Measurements from ENCODE around the gene NEK4. TPM values are rescaled to one million over a fixed set of nuclear protein-coding genes. Genes with fewer than 3 reads are reported as not detected.

NEK4 gene
- total RNA-seq, 1 experiment from 2014 or later = 33.8 TPM

DNA sequence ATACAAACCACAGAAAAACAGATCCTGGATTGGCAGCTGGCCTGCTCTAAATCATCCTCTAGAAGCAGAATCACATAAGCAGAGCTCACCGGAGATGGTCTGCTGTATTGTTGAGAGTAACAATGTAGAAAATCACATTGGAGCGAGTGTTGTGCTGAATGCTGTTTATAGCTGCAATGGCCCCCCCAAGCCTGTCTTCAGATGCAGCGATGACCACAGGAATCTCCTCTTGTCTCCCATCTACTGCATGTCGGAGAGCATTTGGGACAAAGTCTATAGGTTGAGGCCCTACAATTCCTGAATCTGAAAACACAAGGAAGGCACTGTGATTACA lies 73.1 kb downstream of the NEK4 start:
- CTCF ChIA-PET = interaction anchor here (0.5 kb wide), 1 partner anchor 12 kb away, joined by 3 read pairs; no protein-coding TSS in a partner anchor
- Mint-ChIP-seq H3K36me3 (ENCODE audit: insufficient read depth, unreplicated experiment) (peaks cover 47% of the 10 kb centered on the region), H3K9me3 (ENCODE audit: low read depth, unreplicated experiment) (no peaks in the 10 kb centered on the region), H3K4me1 (ENCODE audit: low read depth, unreplicated experiment) (peaks cover 10% of the 10 kb centered on the region), H3K4me3 (ENCODE audit: low read depth, unreplicated experiment) (no peak overlapping the region), H3K27ac (ENCODE audit: unreplicated experiment) (no peak overlapping the region), H3K27me3 (ENCODE audit: unreplicated experiment) (no peaks in the 10 kb centered on the region)
- TF ChIP-seq, protein P1, sequence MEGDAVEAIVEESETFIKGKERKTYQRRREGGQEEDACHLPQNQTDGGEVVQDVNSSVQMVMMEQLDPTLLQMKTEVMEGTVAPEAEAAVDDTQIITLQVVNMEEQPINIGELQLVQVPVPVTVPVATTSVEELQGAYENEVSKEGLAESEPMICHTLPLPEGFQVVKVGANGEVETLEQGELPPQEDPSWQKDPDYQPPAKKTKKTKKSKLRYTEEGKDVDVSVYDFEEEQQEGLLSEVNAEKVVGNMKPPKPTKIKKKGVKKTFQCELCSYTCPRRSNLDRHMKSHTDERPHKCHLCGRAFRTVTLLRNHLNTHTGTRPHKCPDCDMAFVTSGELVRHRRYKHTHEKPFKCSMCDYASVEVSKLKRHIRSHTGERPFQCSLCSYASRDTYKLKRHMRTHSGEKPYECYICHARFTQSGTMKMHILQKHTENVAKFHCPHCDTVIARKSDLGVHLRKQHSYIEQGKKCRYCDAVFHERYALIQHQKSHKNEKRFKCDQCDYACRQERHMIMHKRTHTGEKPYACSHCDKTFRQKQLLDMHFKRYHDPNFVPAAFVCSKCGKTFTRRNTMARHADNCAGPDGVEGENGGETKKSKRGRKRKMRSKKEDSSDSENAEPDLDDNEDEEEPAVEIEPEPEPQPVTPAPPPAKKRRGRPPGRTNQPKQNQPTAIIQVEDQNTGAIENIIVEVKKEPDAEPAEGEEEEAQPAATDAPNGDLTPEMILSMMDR (IDR thresholded peaks at IDR 0.05; ENCODE audit: unreplicated experiment) = no peak
- intact Hi-C loops (cut with micrococcal nuclease; ENCODE audit: unreplicated experiment) = no loop called here
- DNase-seq = no peak
- no TSS peak for BruUV-seq (replicated peaks)

DNA sequence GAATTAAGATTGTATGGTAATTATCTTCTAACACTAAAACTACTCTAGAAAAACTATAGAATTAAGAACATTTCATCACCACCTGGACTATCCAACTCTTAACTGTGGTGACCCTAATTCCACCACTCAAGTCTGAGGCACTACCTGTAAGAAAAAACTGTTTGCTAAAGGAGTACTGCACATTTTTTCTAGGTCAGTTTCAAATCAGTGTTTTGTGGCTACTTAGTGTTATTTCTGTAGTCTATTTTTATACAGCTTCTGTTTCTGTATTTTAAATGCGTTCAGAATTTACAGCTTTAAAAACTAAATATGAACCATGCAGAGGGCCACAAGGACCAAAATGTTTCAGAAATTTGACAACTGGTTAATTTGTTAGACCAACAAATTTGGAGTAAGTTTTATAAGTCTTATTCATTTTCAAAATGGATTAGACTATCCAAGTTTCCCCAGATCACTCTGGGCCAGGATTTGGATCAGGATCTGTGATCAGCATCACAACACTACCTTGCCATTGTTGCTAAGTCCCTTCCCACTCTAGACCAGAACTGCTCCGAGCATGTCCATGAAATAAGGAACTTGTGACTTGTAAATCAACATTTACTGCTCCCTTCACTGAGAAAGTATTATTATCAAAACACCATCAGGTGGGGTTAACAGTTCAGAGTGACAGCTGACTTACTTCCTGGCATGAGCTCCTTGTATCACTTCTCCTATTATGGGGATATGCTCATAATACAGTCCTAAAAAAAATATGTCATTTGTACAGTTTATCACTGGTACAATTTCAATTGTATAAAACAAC lies 73.7 kb downstream of the NEK4 start:
- peaks cover 10% of the 10 kb centered on the region for H3K4me1 Mint-ChIP-seq (ENCODE audit: low read depth, unreplicated experiment)
- DNase-seq = no peak
- H3K27ac Mint-ChIP-seq (ENCODE audit: unreplicated experiment) = no peak overlapping the region
- intact Hi-C loops (cut with micrococcal nuclease; ENCODE audit: unreplicated experiment) = no loop called here
- CTCF ChIA-PET = no interaction called here
- no TSS peak for BruUV-seq (replicated peaks)
- H3K36me3 Mint-ChIP-seq (ENCODE audit: insufficient read depth, unreplicated experiment) = peaks cover 52% of the 10 kb centered on the region
- H3K4me3 Mint-ChIP-seq (ENCODE audit: low read depth, unreplicated experiment) = no peak overlapping the region
- no peaks in the 10 kb centered on the region for H3K9me3 Mint-ChIP-seq (ENCODE audit: low read depth, unreplicated experiment)
- H3K27me3 Mint-ChIP-seq (ENCODE audit: unreplicated experiment) = no peaks in the 10 kb centered on the region
- TF ChIP-seq, protein P1 (IDR thresholded peaks at IDR 0.05; ENCODE audit: unreplicated experiment) = no peak

DNA sequence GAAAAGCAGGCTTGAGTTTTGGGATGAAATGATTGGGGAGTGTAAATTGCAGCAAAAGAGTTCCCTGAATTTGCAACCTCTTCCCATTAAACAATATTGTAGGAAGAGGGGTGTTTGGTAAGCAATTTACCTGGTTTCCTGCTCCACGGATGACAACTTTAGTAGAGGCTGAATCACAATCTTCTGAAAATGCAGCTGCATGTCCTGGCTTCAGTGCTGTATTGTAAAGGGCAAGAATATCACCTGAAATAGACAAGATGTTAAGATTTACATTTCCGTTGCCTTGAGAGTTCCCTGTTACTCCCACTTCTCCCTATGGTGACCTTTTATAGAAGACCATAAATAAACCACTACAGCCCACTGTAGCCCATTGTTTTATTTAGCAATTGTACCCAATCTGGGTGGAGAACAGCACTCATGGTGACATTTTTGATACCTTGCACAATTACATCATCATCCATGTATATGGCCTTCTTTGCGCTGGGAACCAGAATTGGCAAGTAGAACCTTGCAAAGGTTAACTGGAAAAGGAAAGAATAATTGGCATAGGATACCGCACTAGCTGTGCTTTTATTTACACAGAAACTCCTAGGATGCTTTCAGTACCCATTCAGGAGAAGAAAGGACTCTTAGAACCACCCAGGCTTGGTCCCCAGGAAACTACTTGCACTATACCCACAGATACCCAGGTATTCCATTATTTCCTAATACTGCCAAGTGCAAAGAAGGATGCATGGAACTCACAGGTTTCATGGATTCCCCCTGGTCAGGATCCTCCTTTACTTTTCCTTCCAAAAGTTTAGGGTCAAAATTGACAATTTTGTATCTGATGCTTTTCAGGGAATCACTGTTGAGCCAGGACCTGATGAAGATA lies 74.7 kb downstream of the NEK4 start:
- peaks cover 60% of the 10 kb centered on the region for H3K36me3 Mint-ChIP-seq (ENCODE audit: insufficient read depth, unreplicated experiment)
- CTCF ChIA-PET = no interaction called here
- H3K27ac Mint-ChIP-seq (ENCODE audit: unreplicated experiment) = peak overlapping the region; percentile 42
- DNase-seq = no peak
- no TSS peak for BruUV-seq (replicated peaks)
- H3K4me3 Mint-ChIP-seq (ENCODE audit: low read depth, unreplicated experiment) = no peak overlapping the region
- TF ChIP-seq, protein P1 (IDR thresholded peaks at IDR 0.05; ENCODE audit: unreplicated experiment) = no peak
- no peaks in the 10 kb centered on the region for H3K9me3 Mint-ChIP-seq (ENCODE audit: low read depth, unreplicated experiment)
- peaks cover 10% of the 10 kb centered on the region for H3K4me1 Mint-ChIP-seq (ENCODE audit: low read depth, unreplicated experiment)
- H3K27me3 Mint-ChIP-seq (ENCODE audit: unreplicated experiment) = no peaks in the 10 kb centered on the region
- intact Hi-C loops (cut with micrococcal nuclease; ENCODE audit: unreplicated experiment) = no loop called here

DNA sequence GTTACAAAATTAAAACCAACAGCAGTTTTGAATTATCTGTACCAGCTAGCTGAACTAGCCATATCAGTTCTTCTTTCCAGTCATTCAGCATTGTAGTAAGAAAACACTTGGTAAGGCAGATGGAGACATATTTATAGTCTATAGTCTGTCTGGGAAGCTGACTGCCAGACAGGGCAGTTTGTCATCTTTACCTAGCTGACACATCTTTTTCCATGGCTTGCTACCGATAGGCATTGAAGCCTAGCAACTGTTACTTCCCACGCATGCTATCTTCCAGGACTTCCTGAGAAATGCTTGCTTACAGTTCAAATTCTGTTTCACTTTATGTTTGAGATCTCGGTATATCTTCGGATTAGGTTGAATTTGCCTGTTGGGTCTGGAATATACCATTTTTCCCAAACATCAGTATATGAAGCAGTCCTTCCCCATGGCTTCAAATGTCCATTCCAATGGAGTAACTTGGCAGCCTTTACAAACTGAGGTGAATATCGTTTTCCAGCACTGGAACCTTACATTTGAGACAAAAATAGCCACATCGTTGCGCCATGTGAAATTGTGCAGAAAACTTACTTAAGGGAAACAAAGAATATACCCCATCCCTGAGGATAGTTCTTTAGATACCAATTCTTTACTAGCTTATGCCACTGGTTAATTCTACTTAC lies 76.1 kb downstream of the NEK4 start:
- BruUV-seq (replicated peaks) = TSS peak; percentile 34
- H3K4me3 Mint-ChIP-seq (ENCODE audit: low read depth, unreplicated experiment) = no peak overlapping the region
- intact Hi-C loops (cut with micrococcal nuclease; ENCODE audit: unreplicated experiment) = no loop called here
- H3K4me1 Mint-ChIP-seq (ENCODE audit: low read depth, unreplicated experiment) = peaks cover 10% of the 10 kb centered on the region
- peaks cover 74% of the 10 kb centered on the region for H3K36me3 Mint-ChIP-seq (ENCODE audit: insufficient read depth, unreplicated experiment)
- CTCF ChIA-PET = no interaction called here
- H3K27me3 Mint-ChIP-seq (ENCODE audit: unreplicated experiment) = no peaks in the 10 kb centered on the region
- H3K27ac Mint-ChIP-seq (ENCODE audit: unreplicated experiment) = no peak overlapping the region
- no peak for DNase-seq
- TF ChIP-seq, protein P1 (IDR thresholded peaks at IDR 0.05; ENCODE audit: unreplicated experiment) = no peak
- H3K9me3 Mint-ChIP-seq (ENCODE audit: low read depth, unreplicated experiment) = no peaks in the 10 kb centered on the region

Data from Calu3 (cell line).